Trophoblast cell (in vitro differentiated cells and primary cell): ENCODE results near the gene NDUFAF5.

Source experiments
- DNase-seq, 2 donors: peaks; one replicate each; pipeline ENCODE4 v3.0.0-alpha.2; 2016
- H2AFZ ChIP-seq: 2 replicates; pipeline ENCODE4 v1.6.1; 2013; ENCODE audit warnings: low read length, moderate library complexity, mild to moderate bottlenecking; ENCODE audit not compliant: insufficient read depth, poor library complexity
- H2AK5ac ChIP-seq: 2 replicates; pipeline ENCODE4 v1.6.1; 2013; ENCODE audit warnings: mild to moderate bottlenecking, low read length
- H2BK120ac ChIP-seq: 2 replicates; pipeline ENCODE4 v1.6.1; 2013; ENCODE audit warnings: low read length, mild to moderate bottlenecking, moderate library complexity; ENCODE audit not compliant: insufficient read depth, poor library complexity
- H2BK12ac ChIP-seq: 2 replicates; pipeline ENCODE4 v1.6.1; 2013; ENCODE audit warnings: mild to moderate bottlenecking, low read length, moderate library complexity
- H2BK5ac ChIP-seq: 2 replicates; pipeline ENCODE4 v1.6.1; 2013; ENCODE audit warnings: low read length, low read depth, moderate library complexity, mild to moderate bottlenecking; ENCODE audit not compliant: poor library complexity
- H3K14ac ChIP-seq: 2 replicates; pipeline ENCODE4 v1.6.1; 2013; ENCODE audit warnings: mild to moderate bottlenecking, low read length
- H3K18ac ChIP-seq: 2 replicates; pipeline ENCODE4 v1.6.1; 2013; ENCODE audit warnings: mild to moderate bottlenecking, low read length
- H3K23ac ChIP-seq: 2 replicates; pipeline ENCODE4 v1.6.1; 2013; ENCODE audit warnings: low read length
- H3K27ac ChIP-seq: 2 replicates; pipeline ENCODE4 v1.5.1; 2013; ENCODE audit warnings: low read depth, mild to moderate bottlenecking, inconsistent platforms, low read length, moderate library complexity
- H3K27me3 ChIP-seq: 2 replicates; pipeline ENCODE4 v1.6.1; 2013; ENCODE audit warnings: inconsistent platforms, mild to moderate bottlenecking, low read length, moderate library complexity; ENCODE audit not compliant: insufficient read depth
- H3K36me3 ChIP-seq, 2 experiments: 1 replicate in 1 of 2; 2 replicates in 1 of 2; pipeline ENCODE4 v1.6.1; 2013; ENCODE audit warnings: low read length in 2 of 2, mild to moderate bottlenecking in 2 of 2, moderate library complexity in 1 of 2; ENCODE audit not compliant: insufficient read depth in 2 of 2, control insufficient read depth in 1 of 2
- H3K4ac ChIP-seq: 2 replicates; pipeline ENCODE4 v1.6.1; 2013; ENCODE audit warnings: low read depth, mild to moderate bottlenecking, low read length, moderate library complexity
- H3K4me1 ChIP-seq, 2 experiments: 1 replicate in 1 of 2; 2 replicates in 1 of 2; pipeline ENCODE4 v1.6.1; 2013; ENCODE audit warnings: low read length in 2 of 2, mild to moderate bottlenecking in 2 of 2, moderate library complexity in 1 of 2; ENCODE audit not compliant: insufficient read depth in 2 of 2, control insufficient read depth in 1 of 2
- H3K4me2 ChIP-seq: 2 replicates; pipeline ENCODE4 v1.6.1; 2013; ENCODE audit warnings: inconsistent platforms, mild to moderate bottlenecking, low read length, moderate library complexity
- H3K4me3 ChIP-seq: 2 replicates; pipeline ENCODE4 v1.5.1; 2013; ENCODE audit warnings: mild to moderate bottlenecking, low read depth, low read length, inconsistent platforms
- H3K79me1 ChIP-seq: one replicate; pipeline ENCODE4 v1.6.1; 2013; ENCODE audit warnings: low read length
- H3K79me2 ChIP-seq: 2 replicates; pipeline ENCODE4 v1.6.1; 2013; ENCODE audit warnings: low read length, mild to moderate bottlenecking; ENCODE audit not compliant: control insufficient read depth, insufficient read depth, poor library complexity
- H3K9ac ChIP-seq: 2 replicates; pipeline ENCODE4 v1.6.1; 2013; ENCODE audit warnings: mild to moderate bottlenecking, low read length
- H3K9me3 ChIP-seq: 2 replicates; pipeline ENCODE4 v1.6.1; 2013; ENCODE audit warnings: low read depth, mild to moderate bottlenecking, control low read depth, inconsistent platforms, low read length; ENCODE audit not compliant: insufficient read depth
- H4K12ac ChIP-seq: 2 replicates; pipeline ENCODE4 v1.6.1; 2013; ENCODE audit warnings: low read depth, mild to moderate bottlenecking, low read length, moderate library complexity
- H4K8ac ChIP-seq: 2 replicates; pipeline ENCODE4 v1.6.1; 2013; ENCODE audit warnings: low read depth, mild to moderate bottlenecking, low read length, moderate library complexity
- H4K91ac ChIP-seq: one replicate; pipeline ENCODE4 v1.6.1; 2013; ENCODE audit warnings: low read depth, mild to moderate bottlenecking, low read length, moderate library complexity
- WGBS: extraction: QIAGEN DNeasy Blood & Tissue Kit; methylation state at CpG from one replicate; pipeline ENCODE4 v1.1.7; 2013; ENCODE audit warnings: missing lambda C conversion rate; ENCODE audit not compliant: insufficient read length, insufficient coverage; ENCODE audit errors: extremely low coverage; 5-methylcytosine and 5-hydroxymethylcytosine counted together

The NDUFAF5 gene

GRCh38 chr20:13825465-13825864, 40.6 kb downstream of the NDUFAF5 start:
- H3K27me3 ChIP-seq, result no peaks in the 10 kb centered on the region
- no peak overlapping the region for H3K4me2 ChIP-seq
- no peak overlapping the region for H3K4me3 ChIP-seq
- no peak overlapping the region for H2BK120ac ChIP-seq
- H3K36me3 ChIP-seq, result no peaks in the 10 kb centered on the region
- H2AK5ac ChIP-seq, result no peak overlapping the region
- H3K9me3 ChIP-seq, result no peaks in the 10 kb centered on the region
- H4K8ac ChIP-seq, result no peak overlapping the region
- no peak overlapping the region for H3K9ac ChIP-seq
- H4K12ac ChIP-seq, result no peak overlapping the region
- H3K79me2 ChIP-seq, result no peaks in the 10 kb centered on the region
- no peak overlapping the region for H3K4ac ChIP-seq
- H4K91ac ChIP-seq, result no peak overlapping the region
- no peak overlapping the region for H3K27ac ChIP-seq
- H3K23ac ChIP-seq, result no peak overlapping the region
- H2AFZ ChIP-seq, result no peak overlapping the region
- no peak overlapping the region for H3K18ac ChIP-seq
- H3K4me1 ChIP-seq, result no peaks in the 10 kb centered on the region
- H2BK12ac ChIP-seq, result no peak overlapping the region
- WGBS, result no CpG with 5 or more reads among the region's 5 CpGs
- no peaks in the 10 kb centered on the region for H3K79me1 ChIP-seq
- H3K14ac ChIP-seq, result no peak overlapping the region
- no peak overlapping the region for H2BK5ac ChIP-seq
- DNase-seq, result no peak

GRCh38 chr20:13831476-13831875, 46.6 kb downstream of the NDUFAF5 start:
- Histone ChIP-seq H3K79me2 (no peaks in the 10 kb centered on the region), H2AFZ (no peak overlapping the region), H3K23ac (no peak overlapping the region), H2BK12ac (no peak overlapping the region), H3K4ac (no peak overlapping the region), H3K4me2 (no peak overlapping the region), H3K79me1 (no peaks in the 10 kb centered on the region), H3K9me3 (no peaks in the 10 kb centered on the region), H3K9ac (no peak overlapping the region), H3K27ac (no peak overlapping the region), H3K4me1 (no peaks in the 10 kb centered on the region), H3K27me3 (no peaks in the 10 kb centered on the region), H3K14ac (no peak overlapping the region), H3K4me3 (no peak overlapping the region), H2BK5ac (no peak overlapping the region), H3K18ac (no peak overlapping the region), H2AK5ac (no peak overlapping the region), H4K8ac (no peak overlapping the region), H2BK120ac (no peak overlapping the region), H3K36me3 (no peaks in the 10 kb centered on the region), H4K91ac (no peak overlapping the region), H4K12ac (no peak overlapping the region)
- no peak for DNase-seq
- no CpG with 5 or more reads among the region's 3 CpGs for WGBS

GRCh38 chr20:13838664-13839063, 53.8 kb downstream of the NDUFAF5 start:
- Histone ChIP-seq H3K27ac (no peak overlapping the region), H4K12ac (no peak overlapping the region), H2AK5ac (no peak overlapping the region), H2AFZ (no peak overlapping the region), H3K4me1 (no peaks in the 10 kb centered on the region), H3K79me2 (no peaks in the 10 kb centered on the region), H2BK5ac (no peak overlapping the region), H3K4ac (no peak overlapping the region), H3K4me3 (no peak overlapping the region), H3K4me2 (no peak overlapping the region), H2BK12ac (no peak overlapping the region), H3K9me3 (peaks cover 2% of the 10 kb centered on the region), H3K9ac (no peak overlapping the region), H3K18ac (no peak overlapping the region), H3K23ac (no peak overlapping the region), H4K8ac (no peak overlapping the region), H4K91ac (no peak overlapping the region), H3K79me1 (no peaks in the 10 kb centered on the region), H3K36me3 (no peaks in the 10 kb centered on the region), H3K14ac (no peak overlapping the region), H3K27me3 (no peaks in the 10 kb centered on the region), H2BK120ac (no peak overlapping the region)
- no peak for DNase-seq
- no CpG with 5 or more reads among the region's 7 CpGs for WGBS

GRCh38 chr20:13839421-13840092, 54.7 kb downstream of the NDUFAF5 start:
- H2AFZ ChIP-seq, result no peak overlapping the region
- peaks cover 2% of the 10 kb centered on the region for H3K9me3 ChIP-seq
- no peaks in the 10 kb centered on the region for H3K79me2 ChIP-seq
- H3K4me2 ChIP-seq, result no peak overlapping the region
- no peak overlapping the region for H3K4ac ChIP-seq
- no peak overlapping the region for H4K8ac ChIP-seq
- WGBS, result no CpG with 5 or more reads among the region's 4 CpGs
- H2BK5ac ChIP-seq, result no peak overlapping the region
- H3K14ac ChIP-seq, result no peak overlapping the region
- H4K91ac ChIP-seq, result no peak overlapping the region
- no peak for DNase-seq
- H2BK120ac ChIP-seq, result no peak overlapping the region
- H4K12ac ChIP-seq, result no peak overlapping the region
- H3K9ac ChIP-seq, result no peak overlapping the region
- H3K23ac ChIP-seq, result no peak overlapping the region
- H3K18ac ChIP-seq, result no peak overlapping the region
- no peaks in the 10 kb centered on the region for H3K36me3 ChIP-seq
- H3K27ac ChIP-seq, result no peak overlapping the region
- no peaks in the 10 kb centered on the region for H3K79me1 ChIP-seq
- no peak overlapping the region for H2AK5ac ChIP-seq
- no peak overlapping the region for H3K4me3 ChIP-seq
- H3K4me1 ChIP-seq, result peaks cover 0 to 2% of the 10 kb centered on the region in 2 experiments
- no peaks in the 10 kb centered on the region for H3K27me3 ChIP-seq
- H2BK12ac ChIP-seq, result no peak overlapping the region
